ENCODE data around the gene ITGAL.

DNA sequence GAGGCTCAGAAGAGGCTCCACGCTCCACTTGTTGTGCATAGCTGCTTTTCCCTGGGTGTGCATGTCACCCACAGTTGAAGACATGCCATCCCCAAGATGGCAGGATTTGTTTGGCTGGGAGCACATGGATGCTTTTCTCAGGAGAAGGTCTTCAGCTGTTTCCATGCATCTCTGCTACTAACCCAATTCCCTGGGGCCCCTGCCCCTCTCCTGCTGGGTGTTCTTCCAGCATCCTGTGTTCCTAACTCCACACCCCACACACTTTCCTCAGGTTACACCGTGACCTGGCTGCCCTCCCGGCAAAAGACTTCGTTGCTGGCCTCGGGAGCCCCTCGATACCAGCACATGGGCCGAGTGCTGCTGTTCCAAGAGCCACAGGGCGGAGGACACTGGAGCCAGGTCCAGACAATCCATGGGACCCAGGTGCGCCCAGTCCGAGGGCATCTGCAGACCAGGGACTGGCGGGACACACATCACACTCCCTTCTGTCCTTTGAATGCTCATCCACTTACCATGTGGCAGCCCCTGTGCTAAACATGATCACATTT, 21.5 kb downstream of the ITGAL start:
- no peak for TF ChIP-seq CTCF (IDR thresholded peaks at IDR 0.05; ENCODE audit: poor library complexity)
- no peak for TF ChIP-seq EZH2 (IDR thresholded peaks at IDR 0.05; ENCODE audit: borderline replicate concordance)
- no peak for TF ChIP-seq EZH2phosphoT487 (IDR thresholded peaks at IDR 0.05; ENCODE audit: low read depth, severe bottlenecking, unreplicated experiment)

All from hepatocyte (in vitro differentiated cells).